ENCODE results near the gene MTCH1. TPM values are rescaled to one million over a fixed set of nuclear protein-coding genes. Genes with fewer than 3 reads are reported as not detected.

MTCH1 gene
- total and polyA plus RNA-seq, 2 donors from 2014 or later, result 194 to 202 TPM

GRCh38 chr6:36985417-36985807 is 584 bp downstream of the MTCH1 start:
- Histone ChIP-seq H3K27ac (ENCODE audit: low read depth in 2 of 2, low read length in 2 of 2) (peak overlapping the region; percentile 96 to 99), H3K9me3 (ENCODE audit: control insufficient read depth in 2 of 3, insufficient read depth in 1 of 3, low read length in 3 of 3) (no peaks in the 10 kb centered on the region), H3K4me1 (ENCODE audit: control insufficient read depth in 2 of 3, insufficient read depth in 2 of 3, low read depth in 1 of 3, low read length in 3 of 3) (peaks cover 4 to 28% (median 8%) of the 10 kb centered on the region in 3 donors), H3K36me3 (ENCODE audit: control insufficient read depth in 2 of 3, insufficient read depth in 3 of 3, low read length in 3 of 3) (no peaks in the 10 kb centered on the region), H3K9ac (ENCODE audit: low read length in 3 of 3) (peak overlapping the region; percentile 64 to 87 (median 86)), H3K4me3 (ENCODE audit: low read length in 3 of 3) (peak overlapping the region; percentile 65 to 92 (median 84)), H3K27me3 (ENCODE audit: control insufficient read depth, insufficient read depth, low read length) (no peaks in the 10 kb centered on the region)
- TF ChIP-seq CTCF (IDR thresholded peaks at IDR 0.05; ENCODE audit: borderline replicate concordance, extremely low read depth, insufficient read depth), result no peak
- DNase-seq, result peak in 1 of 5 donors; percentile 44
- intact Hi-C loops (cut with DNase I), result no loop called here
- FAIRE-seq, result no peak

GRCh38 chr6:36984581-36985416 is 1.2 kb downstream of the MTCH1 start:
- no peaks in the 10 kb centered on the region for H3K9me3 ChIP-seq (ENCODE audit: control insufficient read depth in 2 of 3, insufficient read depth in 1 of 3, low read length in 3 of 3)
- no peaks in the 10 kb centered on the region for H3K27me3 ChIP-seq (ENCODE audit: control insufficient read depth, insufficient read depth, low read length)
- no peak for TF ChIP-seq CTCF (IDR thresholded peaks at IDR 0.05; ENCODE audit: borderline replicate concordance, extremely low read depth, insufficient read depth)
- H3K27ac ChIP-seq (ENCODE audit: low read depth in 2 of 2, low read length in 2 of 2), result peak overlapping the region; percentile 49 to 78
- no peaks in the 10 kb centered on the region for H3K36me3 ChIP-seq (ENCODE audit: control insufficient read depth in 2 of 3, insufficient read depth in 3 of 3, low read length in 3 of 3)
- peak overlapping the region; percentile 64 to 86 (median 67) for H3K9ac ChIP-seq (ENCODE audit: low read length in 3 of 3)
- peak overlapping the region; percentile 65 to 92 (median 84) for H3K4me3 ChIP-seq (ENCODE audit: low read length in 3 of 3)
- FAIRE-seq (no peak), DNase-seq (peak in 4 of 5 donors; percentile 56 to 83 (median 69))
- intact Hi-C loops (cut with DNase I), result no loop called here
- H3K4me1 ChIP-seq (ENCODE audit: control insufficient read depth in 2 of 3, insufficient read depth in 2 of 3, low read depth in 1 of 3, low read length in 3 of 3), result peaks cover 4 to 30% (median 8%) of the 10 kb centered on the region in 3 donors

GRCh38 chr6:36983538-36983937 is 2.5 kb downstream of the MTCH1 start:
- Histone ChIP-seq H3K9me3 (ENCODE audit: control insufficient read depth in 2 of 3, insufficient read depth in 1 of 3, low read length in 3 of 3) (no peaks in the 10 kb centered on the region), H3K4me3 (ENCODE audit: low read length in 3 of 3) (no peak overlapping the region), H3K36me3 (ENCODE audit: control insufficient read depth in 2 of 3, insufficient read depth in 3 of 3, low read length in 3 of 3) (peaks cover 0 to 3% (median under 1%) of the 10 kb centered on the region in 3 donors), H3K9ac (ENCODE audit: low read length in 3 of 3) (peak overlapping the region in 1 of 3 donors; percentile 22), H3K27me3 (ENCODE audit: control insufficient read depth, insufficient read depth, low read length) (no peaks in the 10 kb centered on the region), H3K27ac (ENCODE audit: low read depth in 2 of 2, low read length in 2 of 2) (no peak overlapping the region), H3K4me1 (ENCODE audit: control insufficient read depth in 2 of 3, insufficient read depth in 2 of 3, low read depth in 1 of 3, low read length in 3 of 3) (peaks cover 4 to 35% (median 8%) of the 10 kb centered on the region in 3 donors)
- FAIRE-seq, result no peak
- TF ChIP-seq CTCF (IDR thresholded peaks at IDR 0.05; ENCODE audit: borderline replicate concordance, extremely low read depth, insufficient read depth), result no peak
- intact Hi-C loops (cut with DNase I), result no loop called here
- DNase-seq, result no peak
